H9 (cell line): ENCODE data around the gene HS6ST3. TPM values are rescaled to one million over a fixed set of nuclear protein-coding genes. Genes with fewer than 3 reads are reported as not detected.

Source experiments
- DNase-seq: peaks from one replicate; pipeline ENCODE4 v3.0.0-alpha.2; 2017
- H2AFZ ChIP-seq: one replicate; pipeline ENCODE4 v1.6.1; 2013; ENCODE audit warnings: mild to moderate bottlenecking, low read length, control low read depth, moderate library complexity
- H2AK5ac ChIP-seq: 2 replicates; pipeline ENCODE4 v1.6.1; 2013; ENCODE audit warnings: low read length, control low read depth, mixed read lengths; ENCODE audit not compliant: insufficient read length
- H2BK120ac ChIP-seq: one replicate; pipeline ENCODE4 v1.6.1; 2013; ENCODE audit warnings: low read depth, mild to moderate bottlenecking, low read length, control low read depth, inconsistent platforms; ENCODE audit not compliant: poor library complexity, severe bottlenecking
- H2BK12ac ChIP-seq: 2 replicates; pipeline ENCODE4 v1.6.1; 2013; ENCODE audit warnings: low read length, control low read depth, mixed read lengths, low read depth; ENCODE audit not compliant: insufficient read length
- H2BK15ac ChIP-seq: 2 replicates; pipeline ENCODE4 v1.6.1; 2013; ENCODE audit warnings: low read depth, low read length, control low read depth
- H2BK20ac ChIP-seq: one replicate; pipeline ENCODE4 v1.6.1; 2013; ENCODE audit warnings: low read depth, mild to moderate bottlenecking, low read length, control low read depth, inconsistent platforms; ENCODE audit not compliant: poor library complexity, severe bottlenecking
- H2BK5ac ChIP-seq: 2 replicates; pipeline ENCODE4 v1.6.1; 2013; ENCODE audit warnings: low read length, control low read depth, mixed read lengths; ENCODE audit not compliant: insufficient read length
- H3K14ac ChIP-seq: 2 replicates; pipeline ENCODE4 v1.6.1; 2013; ENCODE audit warnings: low read length, control low read depth; ENCODE audit not compliant: insufficient read depth
- H3K18ac ChIP-seq: 2 replicates; pipeline ENCODE4 v1.6.1; 2013; ENCODE audit warnings: low read depth, mild to moderate bottlenecking, mixed read lengths, low read length, control low read depth; ENCODE audit not compliant: insufficient read length
- H3K23ac ChIP-seq: 2 replicates; pipeline ENCODE4 v1.6.1; 2013; ENCODE audit warnings: low read length, control low read depth, mixed read lengths, low read depth; ENCODE audit not compliant: insufficient read length
- H3K23me2 ChIP-seq: 2 replicates; pipeline ENCODE4 v1.6.1; 2013; ENCODE audit warnings: low read depth, mild to moderate bottlenecking, mixed read lengths, low read length, control low read depth; ENCODE audit not compliant: insufficient read length, poor library complexity, severe bottlenecking
- H3K27ac ChIP-seq: 2 replicates; pipeline ENCODE4 v1.5.1; 2013; ENCODE audit warnings: low read length, control low read depth, mixed read lengths, low read depth; ENCODE audit not compliant: insufficient read length
- H3K27me3 ChIP-seq: 2 replicates; pipeline ENCODE4 v1.6.1; 2013; ENCODE audit warnings: low read length, control low read depth, inconsistent platforms; ENCODE audit not compliant: insufficient read depth
- H3K4ac ChIP-seq: 2 replicates; pipeline ENCODE4 v1.6.1; 2013; ENCODE audit warnings: low read depth, mild to moderate bottlenecking, control low read depth, inconsistent platforms, low read length, moderate library complexity
- H3K4me1 ChIP-seq: 2 replicates; pipeline ENCODE4 v1.6.1; 2013; ENCODE audit warnings: low read length, control low read depth, inconsistent platforms; ENCODE audit not compliant: insufficient read depth
- H3K4me2 ChIP-seq: 2 replicates; pipeline ENCODE4 v1.6.1; 2013; ENCODE audit warnings: low read length, control low read depth, mixed read lengths; ENCODE audit not compliant: insufficient read length, insufficient read depth
- H3K56ac ChIP-seq: 2 replicates; pipeline ENCODE4 v1.6.1; 2013; ENCODE audit warnings: low read depth, mild to moderate bottlenecking, mixed read lengths, low read length, control low read depth; ENCODE audit not compliant: insufficient read length
- H3K79me1 ChIP-seq: 2 replicates; pipeline ENCODE4 v1.6.1; 2013; ENCODE audit warnings: low read depth, mild to moderate bottlenecking, moderate library complexity, low read length, control low read depth, inconsistent platforms; ENCODE audit not compliant: insufficient read depth, poor library complexity, severe bottlenecking
- H3K79me2 ChIP-seq: 2 replicates; pipeline ENCODE4 v1.6.1; 2013; ENCODE audit warnings: low read length, control low read depth, inconsistent platforms; ENCODE audit not compliant: insufficient read depth
- H3K9ac ChIP-seq: 2 replicates; pipeline ENCODE4 v1.6.1; 2013; ENCODE audit warnings: low read length, control low read depth, mixed read lengths; ENCODE audit not compliant: insufficient read length; ENCODE audit errors: extremely low read depth
- H3K9me3 ChIP-seq: one replicate; pipeline ENCODE4 v1.6.1; 2013; ENCODE audit warnings: low read depth, low read length, inconsistent platforms; ENCODE audit not compliant: control insufficient read depth
- H3T11ph ChIP-seq: one replicate; pipeline ENCODE4 v1.6.1; 2013; ENCODE audit warnings: mild to moderate bottlenecking, low read length, control low read depth, inconsistent platforms
- H4K20me1 ChIP-seq: one replicate; pipeline ENCODE4 v1.6.1; 2013; ENCODE audit not compliant: control insufficient read depth, insufficient read length, insufficient read depth
- H4K5ac ChIP-seq: 2 replicates; pipeline ENCODE4 v1.6.1; 2013; ENCODE audit warnings: low read depth, mild to moderate bottlenecking, mixed read lengths, low read length, control low read depth; ENCODE audit not compliant: insufficient read length
- H4K8ac ChIP-seq: replicated peaks from 2 replicates; pipeline ENCODE4 v1.6.1; 2013; ENCODE audit warnings: low read length, control low read depth, mixed read lengths, low read depth; ENCODE audit not compliant: insufficient read length
- H4K91ac ChIP-seq: 2 replicates; pipeline ENCODE4 v1.6.1; 2013; ENCODE audit warnings: low read depth, mild to moderate bottlenecking, moderate library complexity, mixed read lengths, low read length, control low read depth; ENCODE audit not compliant: insufficient read length
- H3K27ac Mint-ChIP-seq, 3 experiments: 2 replicates in 2 of 3; 3 replicates in 1 of 3; pipeline ENCODE4 v1.8.0; 2020 to 2021; ENCODE audit warnings: mixed read lengths in 3 of 3, mild to moderate bottlenecking in 1 of 3, moderate library complexity in 1 of 3
- H3K27me3 Mint-ChIP-seq: 2 replicates; pipeline ENCODE4 v1.8.0; 2021; ENCODE audit warnings: low read depth, mild to moderate bottlenecking, moderate library complexity, mixed read lengths
- H3K36me3 Mint-ChIP-seq, 3 experiments: 2 replicates in 2 of 3; 3 replicates in 1 of 3; pipeline ENCODE4 v1.8.0; 2020 to 2021; ENCODE audit warnings: low read depth in 3 of 3, mixed read lengths in 3 of 3; ENCODE audit not compliant: insufficient read depth in 1 of 3
- H3K4me1 Mint-ChIP-seq, 2 experiments: 2 replicates each; pipeline ENCODE4 v1.8.0; 2020; ENCODE audit warnings: mixed read lengths in 2 of 2
- H3K4me3 Mint-ChIP-seq, 2 experiments: 2 replicates in 1 of 2; 3 replicates in 1 of 2; pipeline ENCODE4 v1.8.0; 2020 to 2021; ENCODE audit warnings: mild to moderate bottlenecking in 2 of 2, mixed read lengths in 2 of 2, moderate library complexity in 1 of 2
- H3K9me3 Mint-ChIP-seq, 2 experiments: 2 replicates in 1 of 2; 3 replicates in 1 of 2; pipeline ENCODE4 v1.8.0; 2020; ENCODE audit warnings: mild to moderate bottlenecking in 2 of 2, mixed read lengths in 2 of 2, moderate library complexity in 1 of 2
- CTCF ChIP-seq: fragments of 200-600 bp; sonication (generic); conservative IDR thresholded peaks from 3 replicates; pipeline ENCODE4 v1.8.0; 2021; ENCODE audit warnings: antibody characterized with exemption, mild to moderate bottlenecking
- WGBS: extraction: QIAGEN DNeasy Blood & Tissue Kit; methylation state at CpG from one replicate; pipeline ENCODE4 v1.1.7; 2013; ENCODE audit warnings: missing lambda C conversion rate, low lambda C conversion rate, mixed read lengths; ENCODE audit not compliant: insufficient read length; ENCODE audit errors: extremely low coverage; 5-methylcytosine and 5-hydroxymethylcytosine counted together
- total RNA-seq: library from RNA; stranded (reverse); gene quantifications from 2 replicates; pipeline ENCODE4 v1.2.1, GENCODE V29; 2021

The HS6ST3 gene
- total RNA-seq, 1 experiment from 2014 or later, result 0.44 TPM

- H3K27me3 Mint-ChIP-seq, result no peaks in the 10 kb centered on the region
- TF ChIP-seq CTCF, result no peak
Measured at GRCh38 chr13:96720446-96720845, 630.5 kb downstream of the HS6ST3 start.

More at GRCh38 chr13:96720446-96720845, 630.5 kb downstream of the HS6ST3 start:
- Mint-ChIP-seq H3K4me1 (no peaks in the 10 kb centered on the region), H3K4me3 (no peak overlapping the region), H3K9me3 (no peaks in the 10 kb centered on the region), H3K36me3 (no peaks in the 10 kb centered on the region), H3K27ac (no peak overlapping the region)
- Histone ChIP-seq H2AFZ (no peak overlapping the region), H3K27me3 (no peaks in the 10 kb centered on the region), H3T11ph (no peak overlapping the region), H2BK5ac (no peak overlapping the region), H4K91ac (no peak overlapping the region), H2AK5ac (no peak overlapping the region), H3K4me2 (no peak overlapping the region), H2BK15ac (no peak overlapping the region), H3K9me3 (no peaks in the 10 kb centered on the region), H3K27ac (no peak overlapping the region), H2BK20ac (no peak overlapping the region), H4K5ac (no peak overlapping the region), H3K9ac (no peak overlapping the region), H3K23ac (no peak overlapping the region), H3K14ac (no peak overlapping the region), H3K23me2 (no peaks in the 10 kb centered on the region), H4K8ac (no peak overlapping the region), H2BK12ac (no peak overlapping the region), H3K4ac (no peak overlapping the region), H3K56ac (no peak overlapping the region), H3K4me1 (no peaks in the 10 kb centered on the region), H3K79me1 (no peaks in the 10 kb centered on the region), H2BK120ac (no peak overlapping the region), H4K20me1 (no peaks in the 10 kb centered on the region), H3K79me2 (no peaks in the 10 kb centered on the region), H3K18ac (no peak overlapping the region)
- WGBS, result no CpG with 5 or more reads among the region's 4 CpGs
- no peak for DNase-seq
